Mucosa of descending colon (tissue), 3 donors: ENCODE measurements around the gene FXN. TPM values are rescaled to one million over a fixed set of nuclear protein-coding genes. Genes with fewer than 3 reads are reported as not detected.

Experiments
- ATAC-seq: fragments of 200-7000 bp; cut with Tn5 transposase; one replicate; pipeline ENCODE4 v1.9.1; 2020; ENCODE audit warnings: mild to moderate bottlenecking, moderate library complexity
- DNase-seq, 3 donors: peaks; one replicate each; pipeline ENCODE4 v3.0.0-alpha.2; 2020
- H3K36me3 ChIP-seq: fragments of 200-600 bp; one replicate; pipeline ENCODE4 v1.8.0; 2021; ENCODE audit warnings: low read depth, mild to moderate bottlenecking
- H3K4me1 ChIP-seq: fragments of 200-600 bp; one replicate; pipeline ENCODE4 v1.8.0; 2021; ENCODE audit warnings: low read depth, mild to moderate bottlenecking
- H3K4me3 ChIP-seq: fragments of 200-600 bp; one replicate; pipeline ENCODE4 v1.8.0; 2021; ENCODE audit warnings: mild to moderate bottlenecking
- H3K9me3 ChIP-seq: fragments of 200-600 bp; one replicate; pipeline ENCODE4 v1.8.0; 2021; ENCODE audit warnings: mild to moderate bottlenecking
- CTCF ChIP-seq: fragments of 200-600 bp; IDR thresholded peaks from one replicate; pipeline ENCODE4 v1.8.0; 2022; ENCODE audit warnings: antibody characterized with exemption, mild to moderate bottlenecking
- intact Hi-C, 2 donors: fragments of 100-400 bp; cut with DNase I in 1 of 2; cut with micrococcal nuclease in 1 of 2; formaldehyde crosslinking; loops; one replicate each; pipeline versions ENCODE4 v1.11.0 to v1.11.1; 2022; cut with DNase I, micrococcal nuclease
- total RNA-seq, 3 donors: library from RNA; stranded (reverse); fragmentation: NEBNext Ultra II Directional in 2 of 3; extraction: Animal tissue kit (Norgen Biotek cat#: 25700) in 2 of 3; gene quantifications; one replicate each; pipeline versions ENCODE4 v1.2.1 to v1.2.4, GENCODE V29; 2021 to 2023
- donor health status: DM: no; HTN: no; CAD: no; lungs with moderate emphysema.
- donor health status: DM: no; HTN: no; CAD: no.
- donor health status: DM: no; HTN: yes; CAD: no.

Gene FXN
- total RNA-seq, 3 donors from 2014 or later, result 9.3 to 11.0 (median 10.2) TPM

- no peak for TF ChIP-seq CTCF
- ATAC-seq (no peak), DNase-seq (no peak)
- intact Hi-C loops, result no loop called here
- no peaks in the 10 kb centered on the region for H3K9me3 ChIP-seq
- no peaks in the 10 kb centered on the region for H3K36me3 ChIP-seq
- H3K4me1 ChIP-seq, result peaks cover 6% of the 10 kb centered on the region
- no peak overlapping the region for H3K4me3 ChIP-seq
These were observed 109.7 kb downstream of the FXN start for GRCh38 chr9:69145144-69145715.

GRCh38 chr9:69147041-69147834 lies 111.7 kb downstream of the FXN start:
- DNase-seq (no peak), ATAC-seq (no peak)
- intact Hi-C loops, result no loop called here
- no peaks in the 10 kb centered on the region for H3K36me3 ChIP-seq
- TF ChIP-seq CTCF, result no peak
- H3K4me1 ChIP-seq, result peaks cover 6% of the 10 kb centered on the region
- no peaks in the 10 kb centered on the region for H3K9me3 ChIP-seq
- no peak overlapping the region for H3K4me3 ChIP-seq

GRCh38 chr9:69149321-69149807 lies 113.8 kb downstream of the FXN start:
- H3K9me3 ChIP-seq, result no peaks in the 10 kb centered on the region
- ATAC-seq (peak; percentile 34), DNase-seq (no peak)
- no peak for TF ChIP-seq CTCF
- H3K36me3 ChIP-seq, result no peaks in the 10 kb centered on the region
- intact Hi-C loops, result no loop called here
- no peaks in the 10 kb centered on the region for H3K4me1 ChIP-seq
- H3K4me3 ChIP-seq, result no peak overlapping the region

Other genes starting within 250 kb of the FXN start
- not detected for gene PRKACG, start 21.6 kb upstream of the FXN start, total RNA-seq
- 100 to 1,000 TPM in 2 of 3 donors, 10 to 100 TPM in 1; 81.1 to 172 (median 124) TPM for gene TJP2, start 138.5 kb downstream of the FXN start, total RNA-seq